Right cardiac atrium (tissue), 5 donors: ENCODE results near the gene EPB41L1. TPM values are rescaled to one million over a fixed set of nuclear protein-coding genes. Genes with fewer than 3 reads are reported as not detected.

Experiments
- ATAC-seq, 2 donors: fragments of 200-7000 bp; cut with Tn5 transposase; one replicate each; pipeline versions ENCODE4 v1.8.0 to v1.9.1; 2020; ENCODE audit warnings: moderate library complexity in 2 of 2, mild to moderate bottlenecking in 1 of 2
- DNase-seq, 3 donors: peaks; one replicate each; pipeline ENCODE4 v3.0.0-alpha.2; 2020
- H3K27ac ChIP-seq: one replicate; pipeline ENCODE4 v1.5.1; 2013; ENCODE audit warnings: mild to moderate bottlenecking, low read length, control low read depth, moderate library complexity
- H3K27me3 ChIP-seq: one replicate; pipeline ENCODE4 v1.6.1; 2013; ENCODE audit not compliant: control insufficient read depth, insufficient read depth
- H3K4me1 ChIP-seq: one replicate; pipeline ENCODE4 v1.6.1; 2013; ENCODE audit warnings: low read length; ENCODE audit not compliant: control insufficient read depth, insufficient read depth
- H3K4me3 ChIP-seq: one replicate; pipeline ENCODE4 v1.5.1; 2013; ENCODE audit warnings: low read length, control low read depth
- H3K9me3 ChIP-seq: one replicate; pipeline ENCODE4 v1.6.1; 2013; ENCODE audit warnings: low read length; ENCODE audit not compliant: control insufficient read depth
- WGBS: extraction: QIAGEN DNeasy Blood & Tissue Kit; methylation state at CpG from one replicate; pipeline ENCODE4 v1.1.7; 2013; 5-methylcytosine and 5-hydroxymethylcytosine counted together
- intact Hi-C, 4 donors: fragments of 100-400 bp; cut with DNase I; formaldehyde crosslinking; loops; one replicate each; pipeline versions ENCODE4 v1.11.0 to v1.14.0; 2022 to 2023
- polyA plus RNA-seq: library from polyadenylated mRNA; stranded (reverse); fragments of 200-250 nt; gene quantifications from one replicate; pipeline ENCODE4 v1.2.3, GENCODE V29; 2013
- total RNA-seq, 4 donors: library from RNA; stranded (reverse); fragmentation: NEBNext Ultra II Directional; extraction: Animal tissue kit (Norgen Biotek cat#: 25700); gene quantifications; one replicate each; pipeline ENCODE4 v1.2.1, GENCODE V29; 2021
- donor health status: healthy with polysubstance abuse.
- donor health status: DM: no; HTN: yes; CAD: no.
- donor health status: DM: no; HTN: no; CAD: no.
- donor health status: DM: no; HTN: yes; CAD: no; lungs with severe emphysema.
- donor health status: DM: yes; HTN: yes; CAD: no.

EPB41L1 gene
- total and polyA plus RNA-seq, 5 donors: 12.1 to 33.8 (median 25.0) TPM

DNA sequence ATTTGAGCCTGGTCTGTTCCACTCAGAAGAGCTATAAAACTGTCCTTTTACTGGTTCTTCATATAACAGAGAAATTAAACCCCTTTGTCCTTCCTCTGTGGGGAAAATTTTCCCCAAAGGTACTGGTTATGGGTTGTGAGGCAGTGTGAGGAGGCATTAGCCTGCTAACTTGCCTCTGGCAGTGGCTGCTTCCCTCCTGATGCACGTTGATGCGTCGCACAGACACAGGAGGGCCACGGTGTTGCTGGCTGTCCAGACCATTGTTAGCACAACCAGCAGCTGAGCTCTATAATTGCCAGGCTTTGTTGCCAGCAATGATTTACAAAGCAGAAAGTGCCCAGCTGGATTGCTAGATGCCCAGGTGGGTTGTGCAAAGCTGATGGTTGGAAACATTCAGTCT, 91.9 kb downstream of the EPB41L1 start:
- H3K27ac ChIP-seq: no peak overlapping the region
- DNase-seq (no peak), ATAC-seq (no peak)
- no peaks in the 10 kb centered on the region for H3K4me1 ChIP-seq
- H3K27me3 ChIP-seq: no peaks in the 10 kb centered on the region
- no peak overlapping the region for H3K4me3 ChIP-seq
- intact Hi-C loops: no loop called here
- no peaks in the 10 kb centered on the region for H3K9me3 ChIP-seq
- 85% methylated on average over 4 of the region's 4 CpGs for WGBS

DNA sequence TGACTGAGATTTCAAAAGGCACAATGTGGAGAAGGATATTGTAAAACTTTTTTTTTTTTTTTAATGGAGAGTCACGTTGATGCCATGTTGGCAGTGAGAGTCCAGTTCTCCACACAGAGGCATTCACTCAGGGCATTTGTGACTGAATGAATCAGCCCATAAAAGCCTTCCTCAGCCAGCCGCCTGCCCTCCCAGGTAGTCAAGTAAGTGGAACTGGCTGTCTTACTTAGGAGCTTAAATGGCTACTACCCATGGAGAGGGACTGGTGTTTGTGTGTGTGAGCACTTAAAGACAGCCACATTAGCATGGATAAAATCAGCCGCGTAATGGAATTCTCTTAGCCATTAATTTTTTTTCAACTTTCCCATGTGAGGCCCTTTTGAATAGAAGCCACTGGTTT, 94.3 kb downstream of the EPB41L1 start:
- no peak for ATAC-seq
- no peaks in the 10 kb centered on the region for H3K27me3 ChIP-seq
- no peaks in the 10 kb centered on the region for H3K9me3 ChIP-seq
- DNase-seq: no peak
- no peak overlapping the region for H3K27ac ChIP-seq
- intact Hi-C loops: no loop called here
- H3K4me3 ChIP-seq: no peak overlapping the region
- H3K4me1 ChIP-seq: no peaks in the 10 kb centered on the region
- WGBS: 85% methylated on average over 4 of the region's 4 CpGs

- H3K4me3 ChIP-seq: no peak overlapping the region
- no peak for DNase-seq
- 65% methylated on average over 3 of the region's 3 CpGs for WGBS
- no peaks in the 10 kb centered on the region for H3K27me3 ChIP-seq
- intact Hi-C loops: no loop called here
- H3K4me1 ChIP-seq: no peaks in the 10 kb centered on the region
- no peaks in the 10 kb centered on the region for H3K9me3 ChIP-seq
- H3K27ac ChIP-seq: no peak overlapping the region
- no peak for ATAC-seq
Observed at GRCh38 chr20:36249450-36249849, 94.9 kb downstream of the EPB41L1 start.

- no peak for DNase-seq
- Histone ChIP-seq H3K4me1 (no peaks in the 10 kb centered on the region), H3K27me3 (no peaks in the 10 kb centered on the region), H3K9me3 (no peaks in the 10 kb centered on the region), H3K4me3 (no peak overlapping the region), H3K27ac (no peak overlapping the region)
- 87% methylated on average over 5 of the region's 5 CpGs for WGBS
- intact Hi-C loops: no loop called here
- no peak for ATAC-seq
Observed at GRCh38 chr20:36251426-36251825, 96.9 kb downstream of the EPB41L1 start.

DNA sequence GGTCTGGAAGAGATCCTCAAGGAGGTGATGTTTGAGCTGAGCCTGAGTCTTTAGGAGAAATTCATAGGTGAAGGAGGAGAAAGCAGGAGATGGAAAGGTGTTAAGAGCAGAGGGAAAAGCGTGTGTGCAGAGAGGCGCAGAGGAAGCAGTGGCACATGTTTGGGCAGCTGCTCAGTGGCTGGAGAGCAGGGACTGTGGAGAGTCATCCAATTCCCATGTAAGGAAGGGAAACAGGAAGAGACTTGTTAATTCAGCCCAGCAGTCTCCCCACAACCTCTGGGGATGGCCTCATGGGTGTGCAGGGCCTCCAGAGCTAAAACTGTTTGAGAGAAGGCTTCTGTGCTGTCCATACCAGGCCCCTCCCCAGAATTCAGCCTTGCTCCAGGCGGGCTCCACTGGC, 98.0 kb downstream of the EPB41L1 start:
- WGBS: 95% methylated on average over 3 of the region's 3 CpGs
- H3K27me3 ChIP-seq: no peaks in the 10 kb centered on the region
- H3K4me3 ChIP-seq: no peak overlapping the region
- intact Hi-C loops: no loop called here
- H3K4me1 ChIP-seq: no peaks in the 10 kb centered on the region
- no peak for ATAC-seq
- no peak overlapping the region for H3K27ac ChIP-seq
- no peak for DNase-seq
- no peaks in the 10 kb centered on the region for H3K9me3 ChIP-seq

GRCh38 chr20:36253036-36253435, 98.5 kb downstream of the EPB41L1 start:
- Histone ChIP-seq H3K4me3 (no peak overlapping the region), H3K27me3 (no peaks in the 10 kb centered on the region), H3K27ac (no peak overlapping the region), H3K4me1 (no peaks in the 10 kb centered on the region), H3K9me3 (no peaks in the 10 kb centered on the region)
- intact Hi-C loops: no loop called here
- ATAC-seq (no peak), DNase-seq (no peak)
- 92% methylated on average over 9 of the region's 9 CpGs for WGBS

DNA sequence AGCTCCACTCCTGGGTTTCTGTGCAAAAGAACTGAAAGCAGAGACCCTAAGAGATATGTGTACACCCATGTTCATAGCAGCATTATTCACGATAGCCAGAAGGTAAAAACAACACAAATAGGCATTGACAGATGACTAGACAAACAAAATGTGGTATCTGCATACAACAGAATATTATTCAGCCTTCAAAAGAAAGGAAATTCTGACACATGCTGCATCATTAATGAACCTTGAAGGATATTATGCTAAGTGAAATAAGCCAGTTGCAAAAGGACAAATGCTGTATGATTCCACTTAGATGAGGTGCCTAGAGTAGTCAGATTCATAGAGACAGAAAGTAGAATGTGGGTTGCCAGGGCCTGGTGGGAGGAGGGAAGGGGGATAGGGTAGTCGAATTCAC, 99.5 kb downstream of the EPB41L1 start:
- DNase-seq (no peak), ATAC-seq (no peak)
- Histone ChIP-seq H3K9me3 (no peaks in the 10 kb centered on the region), H3K4me1 (no peaks in the 10 kb centered on the region), H3K27me3 (no peaks in the 10 kb centered on the region), H3K27ac (no peak overlapping the region), H3K4me3 (no peak overlapping the region)
- 80% methylated on average over 2 of the region's 2 CpGs for WGBS
- intact Hi-C loops: no loop called here

- Histone ChIP-seq H3K27ac (no peak overlapping the region), H3K4me1 (no peaks in the 10 kb centered on the region), H3K27me3 (no peaks in the 10 kb centered on the region), H3K4me3 (no peak overlapping the region), H3K9me3 (no peaks in the 10 kb centered on the region)
- intact Hi-C loops: no loop called here
- ATAC-seq (no peak), DNase-seq (no peak)
- 96% methylated on average over 12 of the region's 12 CpGs for WGBS
Observed at GRCh38 chr20:36255445-36255844, 100.9 kb downstream of the EPB41L1 start.

DNA sequence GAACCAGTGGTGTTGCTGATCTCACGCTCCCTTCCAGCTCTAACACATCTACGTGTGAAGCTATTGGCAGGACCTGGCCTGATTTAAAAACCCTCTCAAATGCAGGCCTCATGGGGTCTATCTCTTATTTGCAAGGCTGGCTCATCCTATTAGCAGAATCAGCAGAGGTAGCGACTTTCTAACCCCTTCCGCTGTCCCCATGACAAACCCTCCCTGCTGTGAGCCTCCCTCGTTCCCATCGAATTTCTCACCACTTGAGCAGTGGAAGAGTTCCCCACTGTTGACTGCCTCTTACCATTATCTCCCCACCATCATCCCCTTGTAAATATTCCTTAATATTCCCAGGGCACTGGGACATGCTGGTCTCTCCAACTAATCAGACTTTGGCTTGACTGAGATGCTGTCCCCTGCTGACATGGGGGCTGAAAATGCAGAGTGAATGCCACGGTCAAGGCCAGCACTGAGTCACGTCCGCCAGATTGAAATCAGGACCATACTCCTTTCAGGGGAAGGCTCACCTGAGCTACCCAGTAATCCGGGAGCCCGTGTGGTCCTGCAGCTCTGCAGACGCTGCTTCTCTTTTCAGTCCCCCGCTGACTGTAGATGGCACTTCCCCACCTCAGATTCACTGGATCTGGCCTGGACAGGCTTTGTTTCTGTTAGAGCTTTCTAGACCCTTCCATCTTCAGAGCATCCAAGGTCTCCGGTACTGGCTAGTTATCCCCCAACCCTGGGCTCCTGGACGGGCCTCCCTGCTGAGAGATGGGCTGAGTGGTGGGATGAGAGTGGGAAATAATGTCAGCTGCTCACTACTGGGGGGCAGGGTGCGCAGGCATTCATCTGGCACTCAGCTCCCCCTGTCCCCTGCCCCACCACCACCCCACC, 104.9 kb downstream of the EPB41L1 start:
- intact Hi-C loops: no loop called here
- WGBS: 52% methylated on average over 16 of the region's 16 CpGs
- DNase-seq (no peak), ATAC-seq (no peak)
- Histone ChIP-seq H3K4me1 (no peaks in the 10 kb centered on the region), H3K4me3 (no peak overlapping the region), H3K27ac (no peak overlapping the region), H3K9me3 (no peaks in the 10 kb centered on the region), H3K27me3 (no peaks in the 10 kb centered on the region)

DNA sequence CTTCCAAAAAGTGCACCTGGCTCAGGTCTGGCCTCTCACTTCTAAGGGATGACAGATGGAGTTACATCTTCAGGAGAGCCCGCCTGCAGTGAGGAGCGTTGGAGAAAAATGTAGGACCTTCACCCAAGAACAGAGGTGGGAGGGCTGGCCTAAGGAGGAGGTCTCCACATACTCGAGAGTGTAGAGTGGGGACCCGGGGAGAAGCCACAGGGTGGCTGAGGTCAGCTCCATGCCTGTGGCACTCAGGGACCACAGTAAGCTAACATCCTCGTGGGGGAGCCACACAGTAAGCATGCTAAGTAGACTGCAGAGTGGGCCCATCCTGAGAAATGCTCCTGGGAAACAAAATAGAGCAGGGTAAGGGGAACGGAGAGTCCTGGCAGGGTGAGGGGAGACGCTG, 105.8 kb downstream of the EPB41L1 start:
- WGBS: 56% methylated on average over 7 of the region's 7 CpGs
- Histone ChIP-seq H3K9me3 (no peaks in the 10 kb centered on the region), H3K27ac (no peak overlapping the region), H3K27me3 (no peaks in the 10 kb centered on the region), H3K4me3 (no peak overlapping the region), H3K4me1 (no peaks in the 10 kb centered on the region)
- ATAC-seq (no peak), DNase-seq (no peak)
- intact Hi-C loops: no loop called here

- 79% methylated on average over 12 of the region's 12 CpGs for WGBS
- intact Hi-C loops: no loop called here
- H3K4me3 ChIP-seq: no peak overlapping the region
- no peak for DNase-seq
- no peaks in the 10 kb centered on the region for H3K27me3 ChIP-seq
- no peak for ATAC-seq
- no peaks in the 10 kb centered on the region for H3K9me3 ChIP-seq
- no peaks in the 10 kb centered on the region for H3K4me1 ChIP-seq
- no peak overlapping the region for H3K27ac ChIP-seq
Observed at GRCh38 chr20:36261389-36262105, 107.0 kb downstream of the EPB41L1 start.
